CD4-positive, CD25-positive, alpha-beta regulatory T cell (primary cell): ENCODE data around the gene MRPL32. TPM values are rescaled to one million over a fixed set of nuclear protein-coding genes. Genes with fewer than 3 reads are reported as not detected.

Experiments used
- ATAC-seq, 2 donors: fragments of 150-1000 bp; cut with Tn5 transposase; one replicate each; pipeline ENCODE4 v1.10.0; 2021; ENCODE audit warnings: low read depth in 2 of 2, moderate number of reproducible peaks in 2 of 2, moderate library complexity in 1 of 2
- DNase-seq, 3 donors: peaks; one replicate each; pipeline versions ENCODE4 v3.0.0 to v3.0.0-alpha.2; 2012 to 2022; ENCODE audit warnings: mixed read lengths in 1 of 3
- H3K27ac ChIP-seq: one replicate; pipeline ENCODE4 v1.7.0; 2013; ENCODE audit warnings: mild to moderate bottlenecking, low read length; ENCODE audit not compliant: insufficient read depth, poor library complexity, severe bottlenecking
- H3K27me3 ChIP-seq: one replicate; pipeline ENCODE4 v1.7.0; 2013; ENCODE audit warnings: low read length; ENCODE audit not compliant: control insufficient read depth, insufficient read depth
- H3K36me3 ChIP-seq: one replicate; pipeline ENCODE4 v1.7.0; 2013; ENCODE audit warnings: mild to moderate bottlenecking, low read length, moderate library complexity; ENCODE audit not compliant: control insufficient read depth, insufficient read depth
- H3K4me1 ChIP-seq: 2 replicates; pipeline ENCODE4 v1.7.0; 2013; ENCODE audit warnings: mild to moderate bottlenecking, low read length; ENCODE audit not compliant: insufficient read depth, control insufficient read depth, poor library complexity, severe bottlenecking
- H3K4me3 ChIP-seq: one replicate; pipeline ENCODE4 v1.7.0; 2013; ENCODE audit warnings: low read depth, mild to moderate bottlenecking, low read length, moderate library complexity
- H3K9me3 ChIP-seq, 2 experiments: 1 replicate in 1 of 2; 2 replicates in 1 of 2; pipeline ENCODE4 v1.7.0; 2013; ENCODE audit warnings: low read length in 2 of 2, mild to moderate bottlenecking in 1 of 2, moderate library complexity in 1 of 2; ENCODE audit not compliant: control insufficient read depth in 2 of 2
- H3K27ac Mint-ChIP-seq, 3 donors: one replicate each; pipeline ENCODE4 v1.8.0; 2020 to 2022; ENCODE audit warnings: mild to moderate bottlenecking in 3 of 3, mixed read lengths in 3 of 3, moderate library complexity in 2 of 3
- H3K27me3 Mint-ChIP-seq: one replicate; pipeline ENCODE4 v1.8.0; 2022; ENCODE audit warnings: mild to moderate bottlenecking, mixed read lengths
- H3K36me3 Mint-ChIP-seq: one replicate; pipeline ENCODE4 v1.8.0; 2020; ENCODE audit warnings: mixed read lengths
- H3K4me1 Mint-ChIP-seq, 4 donors: one replicate each; pipeline ENCODE4 v1.8.0; 2020 to 2022; ENCODE audit warnings: mixed read lengths in 4 of 4, mild to moderate bottlenecking in 1 of 4
- H3K4me3 Mint-ChIP-seq, 4 donors: one replicate each; pipeline ENCODE4 v1.8.0; 2020 to 2022; ENCODE audit warnings: mild to moderate bottlenecking in 4 of 4, mixed read lengths in 4 of 4, moderate library complexity in 3 of 4
- H3K9me3 Mint-ChIP-seq, 7 donors: one replicate each; pipeline ENCODE4 v1.8.0; 2020 to 2022; ENCODE audit warnings: mixed read lengths in 7 of 7, mild to moderate bottlenecking in 3 of 7, moderate library complexity in 2 of 7
- polyA plus RNA-seq, 4 donors: library from polyadenylated mRNA; unstranded; fragments of 300-500 nt; fragmentation: Illumina TruSeq; gene quantifications; one replicate each; pipeline ENCODE4 v1.2.3, GENCODE V29; 2021
- total RNA-seq: library from RNA; stranded (reverse); gene quantifications from one replicate; pipeline ENCODE4 v1.2.3, GENCODE V29; 2022

Gene MRPL32
- total and polyA plus RNA-seq, 5 donors from 2014 or later: 37.6 to 86.0 (median 64.6) TPM

DNA sequence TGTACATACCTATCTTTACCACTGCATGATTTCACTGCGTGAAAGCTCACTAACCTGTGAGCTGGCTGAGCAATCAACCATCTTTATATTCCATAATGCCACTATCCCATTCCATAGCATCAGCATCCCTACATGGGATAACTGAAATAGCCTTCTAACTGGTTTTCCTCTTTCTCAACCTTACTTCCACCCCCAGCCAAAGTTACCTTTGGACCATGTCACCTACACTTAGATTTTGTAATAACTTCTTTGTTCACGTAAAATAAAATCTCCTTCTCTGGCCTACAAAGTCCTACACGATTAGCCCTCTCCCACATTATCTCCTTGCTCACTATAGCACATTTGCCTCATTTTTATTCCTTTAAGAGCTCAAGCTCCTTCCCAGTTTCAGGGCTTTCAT, 2.7 kb upstream of the MRPL32 start:
- Mint-ChIP-seq H3K4me3 (peak overlapping the region; percentile 10 to 83 (median 64)), H3K4me1 (peaks cover 20 to 83% (median 55%) of the 10 kb centered on the region in 4 donors), H3K9me3 (no peaks in the 10 kb centered on the region), H3K36me3 (peaks cover 11% of the 10 kb centered on the region), H3K27ac (peak overlapping the region in 2 of 3 donors; percentile 11 to 25), H3K27me3 (no peaks in the 10 kb centered on the region)
- no peaks in the 10 kb centered on the region for H3K9me3 ChIP-seq
- ATAC-seq (no peak), DNase-seq (no peak)
- H3K4me3 ChIP-seq: peak overlapping the region; percentile 39
- H3K4me1 ChIP-seq: peaks cover 51% of the 10 kb centered on the region
- H3K27ac ChIP-seq: no peak overlapping the region
- H3K27me3 ChIP-seq: no peaks in the 10 kb centered on the region
- peaks cover 29% of the 10 kb centered on the region for H3K36me3 ChIP-seq

DNA sequence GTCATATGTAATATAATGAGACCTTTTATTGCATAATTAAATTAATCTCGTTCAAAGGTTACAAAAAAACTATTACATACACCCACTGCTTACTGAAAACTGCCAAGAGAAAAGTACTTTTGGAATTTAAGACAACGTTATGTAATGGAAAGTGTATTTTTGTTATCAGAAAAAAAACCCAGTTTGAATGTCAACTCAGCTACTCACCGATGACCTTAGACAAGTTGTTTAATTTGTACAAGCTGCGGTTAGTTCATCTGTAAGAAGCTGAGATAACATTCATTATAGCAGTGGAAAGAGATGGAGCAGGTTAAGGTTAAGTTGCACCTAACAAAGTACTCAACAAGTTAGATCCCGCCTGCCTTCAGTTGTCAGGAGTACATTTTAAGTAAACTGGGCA, 1.3 kb upstream of the MRPL32 start:
- DNase-seq (no peak), ATAC-seq (no peak)
- no peaks in the 10 kb centered on the region for H3K27me3 Mint-ChIP-seq
- H3K36me3 Mint-ChIP-seq: peaks cover 4% of the 10 kb centered on the region
- H3K4me1 ChIP-seq: peaks cover 58% of the 10 kb centered on the region
- peak overlapping the region; percentile 95 to 100 (median 98) for H3K4me3 Mint-ChIP-seq
- peaks cover 23 to 83% (median 55%) of the 10 kb centered on the region in 4 donors for H3K4me1 Mint-ChIP-seq
- no peak overlapping the region for H3K27ac ChIP-seq
- no peaks in the 10 kb centered on the region for H3K27me3 ChIP-seq
- H3K9me3 ChIP-seq: no peaks in the 10 kb centered on the region
- H3K4me3 ChIP-seq: peak overlapping the region; percentile 99
- H3K36me3 ChIP-seq: peaks cover 26% of the 10 kb centered on the region
- H3K27ac Mint-ChIP-seq: peak overlapping the region; percentile 98 to 99 (median 98)
- H3K9me3 Mint-ChIP-seq: no peaks in the 10 kb centered on the region

DNA sequence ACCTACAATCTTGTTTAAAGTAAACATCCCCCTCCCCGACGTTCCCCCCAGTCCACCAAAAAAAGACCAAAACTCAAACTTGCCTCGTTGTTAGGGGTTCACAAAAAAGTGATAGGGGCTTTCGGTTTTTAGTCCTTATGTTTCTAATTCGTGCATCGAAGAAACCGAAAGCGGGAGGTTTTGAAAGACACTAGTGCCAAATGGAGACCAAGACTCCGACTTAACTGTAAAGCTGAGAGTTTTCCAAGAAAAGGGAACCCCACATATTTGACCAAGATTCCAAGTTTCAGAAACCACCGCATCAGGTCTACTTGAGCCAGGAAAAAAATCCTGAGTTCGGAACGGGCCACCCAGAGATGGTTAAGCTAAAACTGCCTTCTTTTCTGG, 736 bp upstream of the MRPL32 start:
- Mint-ChIP-seq H3K9me3 (no peaks in the 10 kb centered on the region), H3K36me3 (peaks cover 8% of the 10 kb centered on the region), H3K27me3 (no peaks in the 10 kb centered on the region), H3K4me3 (peak overlapping the region; percentile 95 to 100 (median 98)), H3K27ac (peak overlapping the region; percentile 98 to 99 (median 98)), H3K4me1 (peaks cover 23 to 88% (median 57%) of the 10 kb centered on the region in 4 donors)
- ATAC-seq (no peak), DNase-seq (peak in 1 of 3 donors; percentile 66)
- Histone ChIP-seq H3K36me3 (peaks cover 25% of the 10 kb centered on the region), H3K4me3 (peak overlapping the region; percentile 99), H3K4me1 (peaks cover 58% of the 10 kb centered on the region), H3K9me3 (no peaks in the 10 kb centered on the region), H3K27ac (peak overlapping the region; percentile 86), H3K27me3 (no peaks in the 10 kb centered on the region)

DNA sequence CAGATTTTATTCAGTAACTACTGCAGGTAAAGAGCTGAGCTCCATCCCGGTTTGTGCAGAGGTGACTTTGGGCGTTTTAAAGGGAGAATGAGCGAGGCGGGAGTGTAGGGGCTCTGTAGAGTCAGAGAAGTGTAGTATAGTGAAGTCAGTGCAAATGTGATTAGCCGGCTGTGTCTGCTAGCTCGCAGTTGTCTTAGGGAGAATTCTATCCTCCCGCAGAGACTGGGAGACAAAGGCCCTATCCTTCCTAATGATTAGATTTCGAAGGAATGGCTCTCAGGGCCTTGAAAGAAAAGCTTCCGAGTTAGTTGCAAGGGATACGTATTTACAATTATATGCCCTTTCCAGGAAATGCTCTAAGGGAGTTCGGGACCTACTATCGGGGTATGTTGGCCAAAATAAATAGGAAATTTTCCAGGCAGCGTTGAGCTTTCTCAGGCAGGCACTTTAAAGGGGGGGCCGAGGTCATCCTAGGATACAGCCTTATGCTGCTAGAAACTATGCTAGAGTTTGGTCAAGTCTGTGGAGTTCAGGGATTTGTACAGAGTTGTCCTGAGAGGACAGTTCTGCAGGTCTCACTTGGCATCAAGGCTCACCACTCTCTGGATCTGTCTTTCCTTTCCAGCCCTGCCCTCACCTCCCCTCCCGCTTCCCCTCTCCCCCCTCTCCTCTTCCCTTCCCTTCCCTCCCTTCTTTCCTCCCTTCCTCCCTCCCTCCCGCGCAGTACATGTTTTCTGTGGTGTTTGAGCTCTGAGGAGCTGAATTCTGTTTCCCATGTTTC, 825 bp downstream of the MRPL32 start:
- peak overlapping the region; percentile 99 for H3K4me3 ChIP-seq
- Mint-ChIP-seq H3K27me3 (no peaks in the 10 kb centered on the region), H3K4me1 (peaks cover 23 to 80% (median 50%) of the 10 kb centered on the region in 4 donors), H3K36me3 (peaks cover 15% of the 10 kb centered on the region), H3K9me3 (no peaks in the 10 kb centered on the region), H3K4me3 (peak overlapping the region; percentile 95 to 100 (median 98)), H3K27ac (peak overlapping the region; percentile 98 to 99 (median 98))
- H3K9me3 ChIP-seq: no peaks in the 10 kb centered on the region
- ATAC-seq (no peak), DNase-seq (peak in 1 of 3 donors; percentile 25)
- peak overlapping the region; percentile 86 for H3K27ac ChIP-seq
- no peaks in the 10 kb centered on the region for H3K27me3 ChIP-seq
- peaks cover 57% of the 10 kb centered on the region for H3K4me1 ChIP-seq
- peaks cover 29% of the 10 kb centered on the region for H3K36me3 ChIP-seq

DNA sequence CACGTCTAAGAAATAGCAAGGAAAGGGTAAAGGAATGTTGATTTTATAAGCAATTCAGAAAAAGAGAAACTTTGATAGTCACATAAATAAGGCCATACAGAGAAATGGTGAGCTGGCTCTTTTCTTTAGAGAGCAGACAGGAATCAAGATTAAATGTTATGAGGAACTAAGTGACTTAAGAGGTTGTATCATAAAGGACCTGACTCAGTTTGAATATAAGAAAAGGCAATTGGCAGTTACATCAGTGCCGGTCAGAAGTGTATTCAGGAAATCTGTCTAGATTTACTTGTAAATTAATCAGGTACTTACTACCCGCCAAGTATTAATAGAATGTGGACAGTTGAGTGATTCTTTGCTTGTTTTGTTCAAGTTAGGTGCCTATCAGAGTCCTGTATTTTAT, 2.1 kb downstream of the MRPL32 start:
- H3K9me3 ChIP-seq: no peaks in the 10 kb centered on the region
- Mint-ChIP-seq H3K27me3 (no peaks in the 10 kb centered on the region), H3K9me3 (no peaks in the 10 kb centered on the region), H3K4me1 (peaks cover 22 to 68% (median 41%) of the 10 kb centered on the region in 4 donors), H3K27ac (peak overlapping the region in 2 of 3 donors; percentile 52 to 78), H3K36me3 (peaks cover 18% of the 10 kb centered on the region), H3K4me3 (peak overlapping the region; percentile 56 to 95 (median 76))
- peak overlapping the region; percentile 8 for H3K4me3 ChIP-seq
- no peak for DNase-seq
- peaks cover 48% of the 10 kb centered on the region for H3K4me1 ChIP-seq
- H3K27ac ChIP-seq: no peak overlapping the region
- ATAC-seq: no peak
- H3K27me3 ChIP-seq: no peaks in the 10 kb centered on the region
- peaks cover 42% of the 10 kb centered on the region for H3K36me3 ChIP-seq

DNA sequence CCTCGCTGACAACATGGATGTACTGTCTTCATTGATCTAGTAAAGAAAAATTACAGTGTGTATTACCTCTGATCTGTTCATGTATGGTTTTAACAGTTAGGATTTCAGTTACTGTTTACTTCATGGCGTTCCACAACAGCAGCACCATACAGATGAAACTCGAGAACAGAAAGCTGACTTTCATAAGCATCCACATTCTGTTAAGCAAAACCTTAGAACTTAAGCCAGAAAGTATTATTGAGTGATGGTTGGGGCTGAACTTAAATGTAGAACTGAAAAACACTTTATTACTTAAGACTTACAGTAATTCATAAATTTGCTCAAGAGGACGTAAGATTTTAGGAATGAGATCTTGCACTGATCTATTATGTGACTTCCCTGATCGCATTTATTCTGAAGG, 3.7 kb downstream of the MRPL32 start:
- no peaks in the 10 kb centered on the region for H3K9me3 Mint-ChIP-seq
- H3K27me3 Mint-ChIP-seq: no peaks in the 10 kb centered on the region
- H3K9me3 ChIP-seq: no peaks in the 10 kb centered on the region
- H3K27me3 ChIP-seq: no peaks in the 10 kb centered on the region
- H3K4me3 Mint-ChIP-seq: no peak overlapping the region
- H3K4me3 ChIP-seq: no peak overlapping the region
- peaks cover 33% of the 10 kb centered on the region for H3K4me1 ChIP-seq
- ATAC-seq (no peak), DNase-seq (no peak)
- no peak overlapping the region for H3K27ac ChIP-seq
- H3K4me1 Mint-ChIP-seq: peaks cover 20 to 60% (median 31%) of the 10 kb centered on the region in 4 donors
- H3K27ac Mint-ChIP-seq: peak overlapping the region in 1 of 3 donors; percentile 23
- peaks cover 49% of the 10 kb centered on the region for H3K36me3 ChIP-seq
- peaks cover 18% of the 10 kb centered on the region for H3K36me3 Mint-ChIP-seq

DNA sequence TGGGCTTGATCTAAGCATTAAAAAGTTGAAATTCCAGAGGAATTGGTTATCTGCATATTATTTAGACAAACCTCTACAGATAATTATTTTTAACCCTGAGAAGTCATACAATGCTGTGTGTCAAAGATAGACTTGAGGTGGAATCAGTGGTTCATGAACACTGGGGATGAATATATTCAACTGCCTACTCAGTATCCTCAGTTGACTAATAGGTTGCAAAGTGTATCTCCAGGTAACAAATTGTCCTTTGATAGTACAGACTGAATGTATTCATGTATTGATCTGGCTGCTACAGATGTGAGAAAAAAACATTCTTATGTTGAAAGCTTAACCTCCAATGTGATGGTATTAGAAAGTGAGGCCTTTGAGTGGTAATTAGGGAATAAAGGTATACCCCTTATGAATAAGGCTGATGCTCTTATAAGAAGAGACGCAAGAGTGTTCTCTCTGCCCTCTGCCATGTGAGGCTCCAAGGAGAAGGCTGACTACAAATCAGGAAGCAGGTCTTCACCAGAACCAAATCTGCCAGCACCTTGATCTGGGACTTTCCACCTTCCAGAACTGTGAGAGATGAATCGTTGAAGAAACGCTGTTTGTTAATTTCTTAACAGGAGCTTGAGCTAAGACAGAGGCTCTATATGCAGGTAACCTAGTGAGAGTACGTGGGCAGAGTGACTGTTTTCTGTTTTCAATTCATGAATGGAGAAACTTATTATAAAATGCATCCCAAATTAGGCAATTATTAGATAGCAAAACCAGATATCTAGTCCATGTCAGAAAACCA, 7.5 kb downstream of the MRPL32 start:
- Histone ChIP-seq H3K27me3 (no peaks in the 10 kb centered on the region), H3K4me1 (peaks cover 6% of the 10 kb centered on the region), H3K27ac (no peak overlapping the region), H3K9me3 (no peaks in the 10 kb centered on the region), H3K36me3 (peaks cover 49% of the 10 kb centered on the region), H3K4me3 (no peak overlapping the region)
- H3K27ac Mint-ChIP-seq: peak overlapping the region in 2 of 3 donors; percentile 24 to 71
- no peak for ATAC-seq
- H3K9me3 Mint-ChIP-seq: no peaks in the 10 kb centered on the region
- peak overlapping the region in 1 of 4 donors; percentile 16 for H3K4me3 Mint-ChIP-seq
- peaks cover 17 to 27% (median 20%) of the 10 kb centered on the region in 4 donors for H3K4me1 Mint-ChIP-seq
- no peaks in the 10 kb centered on the region for H3K27me3 Mint-ChIP-seq
- DNase-seq: no peak
- peaks cover 18% of the 10 kb centered on the region for H3K36me3 Mint-ChIP-seq
